ENCODE results near the gene LRRTM4.
"Not testable (repeated sequence)": the region's sequence is repeated elsewhere in the genome, so short reads cannot be mapped to it uniquely, and the experiment has no call there.

Gene LRRTM4

DNA sequence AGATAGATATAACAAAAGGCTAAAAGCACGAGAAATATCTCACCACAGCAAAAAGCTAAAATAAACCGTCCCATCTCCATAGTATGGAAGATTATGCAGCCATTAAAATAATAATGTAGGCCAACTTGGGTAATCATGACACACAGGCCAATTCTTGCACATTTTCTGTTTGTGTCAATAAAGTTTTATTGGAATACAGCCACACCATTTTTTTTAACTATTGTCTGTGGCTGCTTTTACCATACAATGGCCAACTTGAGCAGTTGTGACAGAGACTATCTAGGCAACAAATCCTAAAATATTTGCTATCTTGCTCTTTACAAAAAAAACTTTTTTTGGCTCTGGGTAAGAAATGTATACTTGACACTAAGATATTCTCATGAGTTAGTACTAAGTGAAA lies 212.5 kb downstream of the LRRTM4 start:
- DNase-seq = no peak

DNA sequence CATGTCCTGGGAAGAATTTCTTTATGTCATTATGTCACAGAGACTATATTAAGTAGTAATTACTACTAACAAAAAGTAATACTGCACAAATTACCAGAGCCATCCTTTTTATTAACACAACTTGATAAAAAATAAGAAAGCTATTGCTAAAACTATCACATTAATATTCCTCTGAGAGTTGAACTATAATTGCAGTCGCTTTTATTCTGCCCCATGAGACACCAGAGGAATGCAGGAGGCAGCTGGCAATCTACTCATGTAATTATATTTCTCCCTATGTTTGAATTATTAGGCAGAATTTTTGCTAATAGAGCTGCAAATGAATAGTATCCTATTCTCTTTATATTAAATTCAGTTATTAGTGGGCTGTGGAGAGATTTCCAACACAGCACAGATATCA lies 220.7 kb downstream of the LRRTM4 start:
- DNase-seq = no peak

DNA sequence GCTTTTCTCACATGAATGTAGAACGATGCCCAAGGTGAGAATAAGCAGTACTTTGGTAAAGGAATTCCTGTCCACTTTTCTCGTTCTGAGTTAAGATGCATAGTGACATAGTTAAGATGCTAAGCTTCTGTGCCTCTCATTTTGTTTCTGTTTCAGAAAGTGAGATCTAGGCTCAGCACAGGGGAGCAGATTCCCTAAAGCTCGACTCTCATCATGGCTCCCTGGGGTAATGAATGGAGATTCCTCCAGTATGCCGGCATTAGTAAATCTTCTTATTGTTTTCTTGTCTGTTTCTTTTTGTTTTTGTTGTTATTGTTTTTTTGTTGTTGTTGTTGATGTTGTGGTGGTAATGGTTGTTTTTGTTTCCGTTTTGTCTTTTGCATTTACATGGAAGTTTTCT lies 225.4 kb downstream of the LRRTM4 start:
- no peak for DNase-seq

DNA sequence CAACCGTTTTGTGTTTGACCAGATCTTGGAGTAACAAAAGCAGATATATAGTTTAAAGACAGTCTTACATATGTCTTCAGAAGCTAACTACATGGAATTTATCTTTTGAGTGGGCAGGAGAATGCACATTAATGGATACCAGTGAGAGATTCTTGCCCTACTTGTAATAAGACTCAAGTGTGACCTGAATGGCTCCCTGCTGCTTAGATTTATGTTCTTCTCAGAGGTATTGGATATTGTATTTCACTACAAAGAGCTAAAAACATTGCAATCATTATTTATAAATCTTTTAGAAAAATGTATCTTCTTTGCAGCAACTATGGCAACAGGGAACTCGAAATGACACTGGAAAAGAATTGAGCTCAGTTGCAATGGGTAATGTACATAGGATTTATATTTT lies 227.7 kb downstream of the LRRTM4 start:
- no peak for DNase-seq

DNA sequence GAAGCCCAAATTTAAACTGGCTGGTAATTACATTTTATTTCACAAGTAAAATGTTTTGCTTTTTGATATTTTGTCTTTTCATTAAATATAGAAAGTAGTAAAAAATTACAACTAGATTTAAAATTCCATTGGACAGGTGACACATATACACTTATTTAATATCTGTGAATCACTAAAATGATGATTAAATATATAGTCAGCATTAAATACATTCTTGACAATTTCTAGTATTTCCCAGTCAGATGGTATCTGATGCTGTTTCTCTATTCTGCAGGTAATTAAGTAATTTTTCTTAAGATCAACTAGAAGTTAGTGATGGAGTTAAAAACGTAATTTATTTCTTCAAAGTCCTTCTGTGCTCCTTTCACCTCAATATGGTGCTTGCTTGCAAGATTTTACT lies 237.8 kb downstream of the LRRTM4 start:
- no peak for DNase-seq

DNA sequence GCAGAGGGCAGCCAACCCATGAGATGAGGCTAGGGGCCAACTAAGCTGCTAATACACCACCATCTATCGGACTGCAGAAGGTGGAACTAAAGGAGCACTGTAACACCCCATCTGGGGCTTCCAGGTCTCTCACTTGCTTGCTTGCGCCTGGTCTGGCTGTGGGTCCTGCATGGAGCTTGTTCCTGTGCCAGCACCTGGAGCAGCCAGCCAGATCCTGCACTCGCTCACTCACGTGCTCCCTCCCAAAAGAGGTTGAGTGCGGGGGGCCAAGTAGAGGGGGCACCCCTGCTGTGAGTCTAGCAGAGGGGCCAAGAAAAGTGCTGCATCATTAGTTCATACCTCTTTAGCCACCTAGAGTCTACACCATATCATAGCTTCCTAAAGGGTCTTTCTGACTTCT lies 250.9 kb downstream of the LRRTM4 start:
- DNase-seq = no peak

DNA sequence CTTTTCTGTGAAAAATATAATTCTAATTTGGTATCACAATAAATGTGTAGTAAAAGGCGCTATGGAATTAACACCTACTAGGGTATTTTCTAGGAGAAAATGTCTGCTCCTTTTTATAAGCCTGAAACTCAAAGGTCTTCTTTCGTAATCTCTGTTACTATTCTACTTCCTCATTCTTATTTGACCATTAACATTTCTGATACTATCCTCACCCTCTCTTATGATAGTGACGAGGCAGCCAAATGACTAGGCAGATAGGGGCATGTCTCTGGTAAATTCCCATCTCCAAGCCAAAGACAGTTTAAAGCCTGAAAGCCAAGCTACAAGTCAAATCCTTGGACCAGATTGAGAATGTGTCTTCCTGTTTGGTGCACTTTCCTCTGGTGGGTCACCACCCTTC lies 251.7 kb downstream of the LRRTM4 start:
- DNase-seq = peak; percentile 2

DNA sequence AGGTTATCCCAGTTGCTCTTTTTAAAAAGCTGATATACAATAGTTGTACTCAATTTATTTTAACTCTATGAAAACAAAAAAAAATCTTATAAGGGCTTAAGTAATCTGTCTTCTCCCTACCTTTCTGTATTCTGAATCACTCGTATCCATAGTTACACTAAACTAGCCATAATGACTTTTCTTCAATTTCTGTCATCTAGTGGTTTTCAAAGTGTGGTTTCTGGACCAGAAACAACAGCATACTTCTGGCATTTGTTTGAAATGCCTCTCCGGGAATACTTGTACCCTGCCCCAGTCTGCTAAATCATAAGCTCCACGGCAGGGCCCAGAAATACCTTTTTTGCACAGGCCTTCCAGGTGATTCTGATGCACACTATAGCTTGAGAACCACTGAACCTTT lies 253.6 kb downstream of the LRRTM4 start:
- DNase-seq = no peak

DNA sequence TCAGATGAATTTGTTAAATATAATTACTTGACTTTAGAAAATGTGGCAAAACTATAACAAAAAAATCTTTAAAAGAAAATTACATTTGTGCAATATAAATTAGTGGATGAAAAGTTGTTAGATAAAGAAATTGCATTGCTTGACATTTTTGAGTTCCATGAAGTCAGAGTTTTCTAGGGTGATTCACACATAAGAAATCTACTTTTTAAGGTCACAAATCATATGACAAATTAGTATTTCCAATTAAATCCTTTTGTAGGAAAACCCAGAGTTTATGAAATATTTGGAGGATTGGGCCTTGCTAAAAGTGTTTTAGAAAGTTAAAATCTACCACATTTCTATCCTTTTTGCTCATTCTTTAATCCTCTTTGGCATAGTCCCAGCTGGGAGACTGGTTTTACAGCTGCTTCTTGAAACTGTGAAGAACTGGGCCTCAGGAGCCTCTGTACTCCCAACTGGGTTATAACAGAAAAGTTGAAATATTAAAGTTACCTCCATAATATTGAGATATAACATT lies 289.2 kb downstream of the LRRTM4 start:
- DNase-seq = no peak

DNA sequence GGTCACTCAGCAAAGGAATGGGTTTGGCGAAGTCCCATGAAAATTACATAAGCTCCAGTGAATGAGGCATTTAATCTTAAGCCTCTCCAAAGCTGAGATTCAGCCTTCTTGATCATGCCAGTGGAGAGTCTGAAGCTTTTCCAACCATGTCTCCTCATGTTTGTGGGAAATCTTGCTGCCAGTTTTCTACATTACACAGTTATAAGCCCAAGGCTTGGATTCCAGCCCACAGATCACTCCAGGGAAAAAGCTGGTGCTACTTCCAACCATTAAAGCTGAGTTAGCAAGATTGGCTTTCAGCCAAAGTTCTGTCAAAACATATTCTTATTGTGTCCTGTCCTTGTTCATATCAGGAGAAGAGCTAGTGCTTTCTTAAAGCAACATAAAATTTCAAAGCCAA lies 293.8 kb downstream of the LRRTM4 start:
- no peak for DNase-seq

DNA sequence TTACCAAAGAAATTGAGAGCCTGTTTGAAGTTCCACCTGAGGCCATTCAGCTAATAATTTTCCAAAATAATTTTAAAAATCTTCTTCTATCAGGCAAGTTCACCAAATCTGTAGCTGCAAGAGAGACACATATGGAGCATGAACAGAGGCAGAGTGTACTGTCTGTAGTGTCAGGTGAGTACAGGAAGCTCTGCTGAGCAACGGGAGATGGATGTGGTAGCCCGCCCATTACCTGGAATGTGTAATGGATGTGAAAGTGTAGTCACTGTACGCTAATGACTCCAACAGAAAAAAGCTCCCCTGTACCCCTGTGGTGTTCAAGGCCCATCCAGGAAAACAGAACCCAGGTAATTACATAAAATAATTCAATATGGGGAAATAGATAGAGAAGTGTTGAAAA lies 311.5 kb downstream of the LRRTM4 start:
- no peak for DNase-seq

DNA sequence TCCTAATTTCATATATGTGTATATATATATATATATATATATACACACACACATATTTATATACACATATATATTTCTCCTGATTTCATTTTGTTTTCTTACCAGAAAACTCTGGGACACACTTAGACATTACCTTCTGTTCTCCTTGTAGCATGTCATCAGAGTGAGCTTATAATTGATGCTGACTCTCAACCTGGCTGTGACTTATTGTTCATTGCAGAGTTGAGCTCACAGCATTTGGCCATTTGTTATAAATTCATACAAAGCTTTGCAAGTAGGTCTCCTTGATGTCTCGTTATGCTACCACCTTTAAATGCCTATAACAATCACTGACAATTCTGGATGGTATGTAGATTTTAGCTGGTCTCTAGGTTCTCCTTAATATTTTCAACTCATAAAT lies 314.8 kb downstream of the LRRTM4 start:
- no peak for DNase-seq

DNA sequence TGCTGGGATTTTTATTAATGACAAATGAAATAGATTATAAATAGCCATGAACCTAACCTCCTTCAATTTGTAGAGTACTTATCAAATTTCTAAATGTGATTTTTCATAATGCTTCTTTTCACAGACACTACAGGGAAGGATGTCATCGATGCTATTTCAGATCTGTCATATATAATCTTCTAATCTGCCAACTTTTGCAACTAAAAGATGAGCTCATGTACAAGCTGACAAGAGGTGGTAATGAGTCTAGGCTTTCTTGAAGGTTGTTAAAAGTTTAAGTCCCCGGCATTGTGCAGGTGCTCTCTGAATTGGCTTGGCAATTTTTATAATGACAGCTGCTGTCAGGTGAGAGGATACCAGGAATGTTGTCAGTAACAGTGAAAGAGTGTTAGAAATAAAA lies 320.4 kb downstream of the LRRTM4 start:
- DNase-seq = no peak

DNA sequence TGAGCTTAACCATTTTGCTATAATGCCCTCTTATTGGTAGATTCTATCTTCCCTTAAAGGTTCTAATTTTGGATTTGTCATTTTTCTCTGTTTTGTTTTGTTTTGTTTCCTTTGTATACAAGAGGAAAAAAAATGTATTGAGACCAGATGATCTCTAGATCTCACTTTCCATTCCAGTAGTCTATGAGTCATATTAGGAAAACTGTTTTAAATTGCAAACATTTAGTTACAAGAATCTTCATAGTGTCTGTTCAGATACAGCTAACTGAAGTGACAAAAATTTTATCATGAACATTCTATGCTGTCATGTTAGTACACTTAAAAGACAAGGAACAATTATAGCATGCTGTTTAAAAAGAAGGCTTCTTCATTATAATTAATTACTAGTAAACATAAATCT lies 322.8 kb downstream of the LRRTM4 start:
- DNase-seq = no peak

DNA sequence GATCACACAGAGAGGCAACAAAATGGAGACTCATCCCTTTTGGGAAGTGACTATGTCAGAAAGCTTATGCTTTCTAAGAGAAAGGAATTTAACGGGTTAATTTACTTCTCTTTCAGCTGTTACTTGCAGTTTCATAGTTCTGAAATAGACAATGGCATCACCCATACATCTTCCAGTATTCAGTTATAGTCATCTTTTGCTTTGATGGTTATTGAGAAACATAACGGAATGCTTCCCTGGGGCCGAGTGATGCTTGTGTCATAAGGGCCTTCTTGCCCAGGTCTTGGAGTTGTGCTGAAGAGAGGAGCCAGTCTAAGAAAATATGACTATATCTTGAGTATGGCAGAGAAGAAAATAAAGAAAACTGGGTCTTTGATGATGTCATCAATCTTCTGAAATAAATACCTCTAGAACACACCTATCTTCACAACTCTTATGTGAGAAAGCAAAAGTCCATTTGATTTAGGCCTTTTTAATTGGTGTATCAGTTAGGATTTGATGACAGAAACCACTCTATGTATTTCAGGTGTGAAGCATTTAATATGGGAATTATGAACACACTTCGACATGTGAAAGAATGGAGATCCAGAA lies 328.2 kb downstream of the LRRTM4 start:
- no peak for DNase-seq

DNA sequence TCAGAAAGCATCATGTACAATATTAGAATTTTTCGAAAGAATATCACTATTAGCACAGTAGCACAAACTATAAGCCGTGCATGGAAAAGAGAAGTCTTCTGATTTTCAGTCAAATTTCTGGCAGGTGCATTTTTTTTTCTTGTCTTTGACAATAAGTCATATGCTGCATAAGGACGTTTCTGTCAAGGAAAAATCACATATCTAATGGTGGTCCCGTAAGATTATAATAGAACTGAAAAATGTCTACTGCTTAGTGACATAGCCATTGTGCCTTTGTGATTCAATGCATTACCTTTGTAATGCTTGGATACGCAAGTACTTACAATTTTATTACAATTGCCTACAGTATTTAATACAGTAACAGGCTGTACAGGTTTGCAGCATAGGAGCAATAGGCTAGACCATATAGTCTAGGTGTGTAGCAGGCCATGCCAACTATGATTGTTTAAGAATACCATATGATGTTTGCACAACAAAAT lies 329.3 kb downstream of the LRRTM4 start:
- no peak for DNase-seq

DNA sequence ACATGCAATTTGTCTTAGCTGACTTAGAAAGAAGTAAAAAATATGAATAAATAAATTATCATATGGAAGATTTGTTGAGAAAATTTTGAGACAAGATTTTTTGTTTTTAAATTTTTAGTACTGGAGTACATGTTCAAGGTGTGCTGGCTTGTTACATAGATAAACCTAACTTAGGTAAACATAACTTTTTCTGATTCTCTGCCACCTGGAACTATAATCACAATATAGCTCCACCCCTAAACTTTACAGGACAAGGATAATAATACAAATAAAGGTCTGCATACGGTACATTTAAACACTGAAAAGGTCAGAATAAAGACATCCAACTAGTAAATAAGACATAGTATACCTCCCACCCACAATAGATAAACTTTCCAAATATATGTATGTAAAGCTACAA lies 330.5 kb downstream of the LRRTM4 start:
- no peak for DNase-seq

DNA sequence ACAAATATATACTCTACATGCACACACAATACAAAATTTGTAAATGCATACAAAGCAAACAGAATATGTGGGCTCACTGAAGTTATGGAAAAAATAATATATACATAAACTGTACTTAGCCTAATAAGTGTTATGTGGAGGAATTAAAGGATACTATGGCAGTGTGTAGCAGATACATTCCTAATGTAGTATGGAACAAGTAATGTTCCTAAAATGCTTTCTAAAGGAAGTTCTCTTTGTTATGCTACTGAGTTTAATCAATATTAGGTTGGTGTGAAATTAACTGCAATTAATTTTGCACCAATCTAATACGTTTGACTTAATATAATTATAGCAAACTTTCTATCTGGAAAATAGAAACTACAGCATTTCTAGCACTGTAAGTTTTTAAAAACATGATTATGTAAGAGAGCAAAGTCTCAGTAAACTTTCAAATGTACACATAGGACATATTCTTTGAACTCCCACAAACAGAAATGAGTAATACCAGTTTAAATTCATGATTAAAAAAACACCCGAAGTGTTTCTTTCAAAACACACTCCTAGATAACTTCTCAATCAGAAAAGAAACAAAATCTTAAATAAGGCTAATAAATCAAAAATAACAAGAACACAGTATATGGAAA lies 331.3 kb downstream of the LRRTM4 start:
- no peak for DNase-seq

DNA sequence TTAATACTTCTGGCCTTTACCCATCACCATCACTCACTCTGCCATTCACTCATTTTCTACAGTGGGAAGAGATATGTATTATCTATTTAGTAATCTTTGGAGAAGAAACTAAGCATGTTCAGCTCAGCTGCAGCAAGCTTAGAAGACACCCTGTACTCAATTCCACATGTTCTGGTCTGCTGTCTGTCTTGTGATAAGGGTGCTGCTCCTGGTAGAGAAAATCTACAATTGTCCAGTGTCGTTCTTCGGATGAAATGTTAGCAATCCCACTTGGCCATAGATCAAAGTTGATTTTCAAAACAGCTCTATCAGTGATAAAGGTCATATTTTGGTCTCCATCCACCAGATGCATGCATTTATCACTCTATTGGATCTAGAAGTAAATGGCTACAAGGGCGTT lies 337.1 kb downstream of the LRRTM4 start:
- no peak for DNase-seq

DNA sequence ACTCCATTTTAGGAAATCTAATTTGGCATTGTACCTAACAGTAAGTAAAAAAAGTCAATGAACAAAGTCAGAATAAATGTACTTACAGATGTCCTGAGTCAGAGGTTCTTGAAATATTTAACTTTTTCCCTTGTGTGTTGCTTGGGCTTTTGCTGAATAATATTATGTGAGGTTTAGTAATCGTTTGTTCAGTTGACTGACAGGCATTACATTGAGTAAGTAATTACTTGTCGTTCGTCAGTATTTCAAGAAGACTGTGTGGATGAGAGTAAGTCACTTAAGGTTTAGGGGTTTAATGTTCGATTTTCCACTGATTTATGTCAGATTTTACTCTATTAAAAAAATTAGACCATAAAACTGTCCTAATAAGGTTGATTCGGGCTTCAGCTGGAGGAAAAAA lies 342.9 kb downstream of the LRRTM4 start:
- no peak for DNase-seq

DNA sequence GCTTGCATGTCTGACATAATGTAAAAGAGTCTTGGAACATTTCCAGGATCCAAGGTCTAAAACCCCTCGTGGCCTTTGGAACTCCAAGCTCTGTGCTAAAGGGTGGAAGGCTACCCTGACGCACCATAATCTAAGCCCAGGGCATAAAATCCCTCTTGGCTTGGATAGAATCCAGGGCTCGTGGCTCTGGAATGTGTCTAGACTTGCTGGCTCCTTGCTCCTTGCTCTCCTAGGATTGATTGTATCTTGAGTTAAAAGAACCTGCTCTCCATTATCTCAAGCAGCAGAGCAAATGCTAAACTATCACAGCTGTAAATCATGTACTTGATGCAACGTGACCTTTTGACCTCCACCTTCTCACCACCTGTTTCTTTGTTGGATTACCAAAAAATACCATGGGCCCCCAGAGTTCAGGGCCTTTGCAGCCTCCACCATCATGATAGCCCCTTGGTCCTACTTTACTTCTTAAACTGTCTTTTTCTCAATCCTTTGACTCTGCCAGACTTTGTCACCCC lies 346.9 kb downstream of the LRRTM4 start:
- not testable (repeated sequence) for DNase-seq

DNA sequence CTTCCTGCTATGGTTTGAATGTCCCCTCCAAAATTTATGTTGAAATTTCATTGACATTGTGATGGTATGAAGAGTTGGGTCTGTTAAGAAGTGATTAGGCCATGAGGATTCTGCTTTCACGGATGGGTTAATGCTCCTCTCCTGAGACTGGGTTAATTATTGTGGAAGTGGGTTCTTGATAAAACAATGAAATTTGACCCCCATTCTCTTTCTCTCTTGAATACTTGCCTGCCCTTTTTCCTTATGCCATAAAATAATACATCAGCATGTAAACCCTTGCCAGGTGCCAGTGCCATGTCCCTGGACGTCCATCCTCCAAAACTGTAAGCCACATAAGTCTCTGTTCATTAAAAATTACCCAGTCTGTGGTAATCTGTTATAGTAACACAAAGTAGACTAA lies 352.8 kb downstream of the LRRTM4 start:
- DNase-seq = no peak

DNA sequence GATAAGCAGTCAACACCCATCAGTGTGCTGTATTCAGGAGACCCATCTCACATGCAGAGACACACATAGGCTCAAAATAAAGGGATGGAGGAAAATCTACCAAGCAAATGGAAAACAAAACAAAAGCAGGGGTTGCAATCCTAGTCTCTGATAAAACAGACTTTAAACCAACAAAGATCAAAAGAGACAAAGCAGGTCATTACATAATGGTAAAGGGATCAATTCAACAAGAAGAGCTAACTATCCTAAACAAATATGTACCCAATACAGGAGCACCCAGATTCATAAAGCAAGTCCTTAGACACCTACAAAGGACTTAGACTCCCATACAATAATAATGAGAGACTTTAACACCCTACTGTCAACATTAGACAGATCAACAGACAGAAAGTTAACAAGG lies 358.2 kb downstream of the LRRTM4 start:
- not testable (repeated sequence) for DNase-seq

DNA sequence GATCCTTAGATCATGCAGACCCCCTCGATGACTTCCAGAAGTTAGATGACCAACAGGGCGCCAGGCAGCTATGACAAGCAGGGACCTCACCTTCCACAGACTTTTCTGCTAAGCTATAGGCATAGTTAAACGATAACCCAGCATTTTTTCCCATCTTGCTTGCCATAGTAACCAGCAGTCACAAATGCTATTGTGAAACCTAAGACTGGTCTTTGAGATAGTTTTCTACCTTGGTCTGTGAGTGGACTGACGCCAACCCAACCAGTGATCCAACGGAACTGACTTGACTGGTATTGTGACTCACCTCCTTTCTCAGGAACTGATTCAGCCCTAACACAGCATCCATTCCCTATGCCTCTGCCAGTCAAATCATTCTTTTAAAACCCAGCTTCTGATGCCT lies 361.2 kb downstream of the LRRTM4 start:
- DNase-seq = no peak

DNA sequence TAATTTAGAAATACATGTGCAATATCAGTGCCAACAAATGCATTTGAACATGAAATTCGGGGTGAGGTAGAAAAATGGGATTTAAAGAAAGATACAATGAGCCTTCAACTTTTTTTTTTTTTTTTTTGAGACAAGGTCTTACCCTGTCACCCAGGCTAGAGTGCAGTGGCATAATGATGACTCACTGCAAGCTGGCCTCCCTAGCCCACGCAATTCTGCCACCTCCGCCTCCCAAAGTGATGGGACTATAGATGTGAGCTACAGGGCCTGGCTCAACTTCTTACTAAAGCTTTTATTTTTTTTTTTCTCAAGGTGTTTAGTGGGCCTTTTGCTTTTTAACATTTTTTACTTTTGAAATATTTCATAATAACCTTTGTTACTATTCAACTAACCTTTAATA lies 365.6 kb downstream of the LRRTM4 start:
- no peak for DNase-seq

Data from hematopoietic multipotent progenitor cell treated with erythropoietin and hydrocortisone succinate and interleukin-3 and kit ligand, for 6 days (in vitro differentiated cells).